Measurements from ENCODE around the gene SMYD1.

SMYD1 gene

GRCh38 chr2:88148929-88149438 lies 81.4 kb downstream of the SMYD1 start:
- no peak for DNase-seq

GRCh38 chr2:88159481-88159880 lies 91.9 kb downstream of the SMYD1 start:
- DNase-seq: no peak

GRCh38 chr2:88159955-88160415 lies 92.4 kb downstream of the SMYD1 start:
- peak; percentile 87 for DNase-seq

- DNase-seq: no peak
Measured at GRCh38 chr2:88160517-88160916, 92.9 kb downstream of the SMYD1 start.

GRCh38 chr2:88161446-88162244 lies 94.0 kb downstream of the SMYD1 start:
- DNase-seq: no peak
